LNCaP clone FGC (cell line): Measurements from ENCODE around the gene C10orf105.

Experiments
- DNase-seq: peaks from one replicate; pipeline ENCODE4 v3.0.0-alpha.2; 2011; ENCODE audit warnings: low read depth
- H3K4me3 ChIP-seq: 2 replicates; pipeline ENCODE4 v1.5.1; 2011; ENCODE audit warnings: mild to moderate bottlenecking, low read depth, low read length, control low read depth
- CTCF ChIP-seq: IDR thresholded peaks from 2 replicates; pipeline ENCODE4 v1.5.1; 2012; ENCODE audit warnings: mild to moderate bottlenecking; ENCODE audit not compliant: control insufficient read depth, insufficient read depth; ENCODE audit errors: extremely low read depth

C10orf105 gene

GRCh38 chr10:71754562-71754961 lies 35.0 kb upstream of the C10orf105 start:
- DNase-seq = no peak
- no peak overlapping the region for H3K4me3 ChIP-seq
- TF ChIP-seq CTCF = no peak

GRCh38 chr10:71753960-71754505 lies 34.5 kb upstream of the C10orf105 start:
- no peak for DNase-seq
- no peak for TF ChIP-seq CTCF
- H3K4me3 ChIP-seq = no peak overlapping the region

- DNase-seq = no peak
- H3K4me3 ChIP-seq = no peak overlapping the region
- TF ChIP-seq CTCF = no peak
These were observed 33.7 kb upstream of the C10orf105 start for GRCh38 chr10:71753091-71753959.

GRCh38 chr10:71752391-71753090 lies 33.0 kb upstream of the C10orf105 start:
- no peak for DNase-seq
- TF ChIP-seq CTCF = no peak
- H3K4me3 ChIP-seq = no peak overlapping the region

GRCh38 chr10:71751515-71752224 lies 32.1 kb upstream of the C10orf105 start:
- TF ChIP-seq CTCF = no peak
- no peak for DNase-seq
- H3K4me3 ChIP-seq = no peak overlapping the region

GRCh38 chr10:71750986-71751385 lies 31.4 kb upstream of the C10orf105 start:
- TF ChIP-seq CTCF = no peak
- no peak for DNase-seq
- no peak overlapping the region for H3K4me3 ChIP-seq
